LNCAP (cell line): ENCODE data around the gene PRTN3.

Source experiments
- TF ChIP-seq, protein P1 (sequence below): fragments of 450-650 bp; IDR thresholded peaks from 2 replicates; pipeline ENCODE4 v1.5.1; 2017; ENCODE audit warnings: mild to moderate bottlenecking

Gene PRTN3

DNA sequence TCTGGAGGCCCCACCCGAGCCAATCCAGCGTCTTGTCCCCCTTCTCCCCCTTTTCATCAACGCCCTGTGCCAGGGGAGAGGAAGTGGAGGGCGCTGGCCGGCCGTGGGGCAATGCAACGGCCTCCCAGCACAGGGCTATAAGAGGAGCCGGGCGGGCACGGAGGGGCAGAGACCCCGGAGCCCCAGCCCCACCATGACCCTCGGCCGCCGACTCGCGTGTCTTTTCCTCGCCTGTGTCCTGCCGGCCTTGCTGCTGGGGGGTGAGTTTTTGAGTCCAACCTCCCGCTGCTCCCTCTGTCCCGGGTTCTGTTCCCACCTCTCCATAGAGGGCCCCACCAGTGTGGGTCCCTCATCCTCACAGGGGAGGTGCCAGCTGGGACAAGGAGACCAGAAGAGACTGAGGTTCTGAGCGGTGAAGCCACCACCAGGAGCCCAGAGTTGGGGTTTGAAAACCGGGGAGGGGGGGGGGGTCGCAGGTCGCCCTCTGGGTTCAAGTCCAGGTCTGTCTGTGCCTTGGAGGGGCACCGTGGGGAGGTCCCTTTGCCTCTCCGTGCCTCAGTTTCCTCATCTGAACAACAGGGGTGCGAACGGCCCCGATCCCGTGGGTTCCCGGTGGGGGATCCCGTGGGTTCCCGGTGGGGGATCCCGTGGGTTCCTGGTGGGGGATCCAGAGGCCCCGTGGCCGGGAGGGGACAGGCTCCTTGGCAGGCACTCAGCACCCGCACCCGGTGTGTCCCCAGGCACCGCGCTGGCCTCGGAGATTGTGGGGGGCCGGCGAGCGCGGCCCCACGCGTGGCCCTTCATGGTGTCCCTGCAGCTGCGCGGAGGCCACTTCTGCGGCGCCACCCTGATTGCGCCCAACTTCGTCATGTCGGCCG is 11.6 kb downstream of the PRTN3 start, which contains the start of gene ELANE:
TSS of gene ELANE (plus strand) at position 168 of the 878 bp plus-strand sequence. CDS start at position 194, 26 bp downstream.
- TF ChIP-seq, protein P1, sequence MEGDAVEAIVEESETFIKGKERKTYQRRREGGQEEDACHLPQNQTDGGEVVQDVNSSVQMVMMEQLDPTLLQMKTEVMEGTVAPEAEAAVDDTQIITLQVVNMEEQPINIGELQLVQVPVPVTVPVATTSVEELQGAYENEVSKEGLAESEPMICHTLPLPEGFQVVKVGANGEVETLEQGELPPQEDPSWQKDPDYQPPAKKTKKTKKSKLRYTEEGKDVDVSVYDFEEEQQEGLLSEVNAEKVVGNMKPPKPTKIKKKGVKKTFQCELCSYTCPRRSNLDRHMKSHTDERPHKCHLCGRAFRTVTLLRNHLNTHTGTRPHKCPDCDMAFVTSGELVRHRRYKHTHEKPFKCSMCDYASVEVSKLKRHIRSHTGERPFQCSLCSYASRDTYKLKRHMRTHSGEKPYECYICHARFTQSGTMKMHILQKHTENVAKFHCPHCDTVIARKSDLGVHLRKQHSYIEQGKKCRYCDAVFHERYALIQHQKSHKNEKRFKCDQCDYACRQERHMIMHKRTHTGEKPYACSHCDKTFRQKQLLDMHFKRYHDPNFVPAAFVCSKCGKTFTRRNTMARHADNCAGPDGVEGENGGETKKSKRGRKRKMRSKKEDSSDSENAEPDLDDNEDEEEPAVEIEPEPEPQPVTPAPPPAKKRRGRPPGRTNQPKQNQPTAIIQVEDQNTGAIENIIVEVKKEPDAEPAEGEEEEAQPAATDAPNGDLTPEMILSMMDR = no peak

DNA sequence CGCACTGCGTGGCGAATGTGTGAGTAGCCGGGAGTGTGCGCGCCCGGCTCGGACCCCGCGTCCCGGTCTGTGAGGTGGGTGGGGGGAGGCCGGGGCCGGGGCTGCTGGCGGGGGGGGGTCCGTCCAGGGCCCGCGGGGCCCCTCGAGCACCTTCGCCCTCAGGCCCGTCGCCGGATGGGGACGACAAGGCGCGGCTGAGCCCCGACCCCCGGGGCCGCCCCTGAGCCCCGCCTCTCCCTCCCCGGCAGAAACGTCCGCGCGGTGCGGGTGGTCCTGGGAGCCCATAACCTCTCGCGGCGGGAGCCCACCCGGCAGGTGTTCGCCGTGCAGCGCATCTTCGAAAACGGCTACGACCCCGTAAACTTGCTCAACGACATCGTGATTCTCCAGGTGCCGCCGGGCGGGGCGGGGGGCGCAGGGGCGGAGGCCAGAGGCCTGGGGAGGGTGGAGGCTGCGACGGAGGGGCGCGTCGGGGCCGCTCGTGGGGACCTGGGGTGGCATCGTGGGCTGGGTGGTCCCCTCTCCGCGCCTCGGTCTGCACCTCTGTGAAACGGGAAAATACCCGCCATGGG is 12.3 kb downstream of the PRTN3 start:
- TF ChIP-seq, protein P1 = no peak

DNA sequence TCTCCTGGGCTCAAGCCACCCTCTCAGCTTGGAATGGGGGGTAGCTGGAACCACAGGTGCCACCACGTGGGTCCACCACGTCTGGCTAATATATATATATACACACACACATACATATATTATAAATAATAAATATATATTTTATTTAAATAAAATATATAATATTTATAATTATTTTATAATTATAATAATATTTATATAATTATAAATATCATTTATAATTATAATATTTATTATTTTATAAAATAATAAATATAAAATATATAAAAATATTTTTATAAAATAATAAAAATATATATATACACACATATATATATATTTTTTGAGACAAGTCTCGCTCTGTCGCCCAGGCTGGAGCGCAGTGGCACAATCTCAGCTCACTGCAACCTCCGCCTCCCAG is 13.8 kb downstream of the PRTN3 start:
- TF ChIP-seq, protein P1 = no peak

DNA sequence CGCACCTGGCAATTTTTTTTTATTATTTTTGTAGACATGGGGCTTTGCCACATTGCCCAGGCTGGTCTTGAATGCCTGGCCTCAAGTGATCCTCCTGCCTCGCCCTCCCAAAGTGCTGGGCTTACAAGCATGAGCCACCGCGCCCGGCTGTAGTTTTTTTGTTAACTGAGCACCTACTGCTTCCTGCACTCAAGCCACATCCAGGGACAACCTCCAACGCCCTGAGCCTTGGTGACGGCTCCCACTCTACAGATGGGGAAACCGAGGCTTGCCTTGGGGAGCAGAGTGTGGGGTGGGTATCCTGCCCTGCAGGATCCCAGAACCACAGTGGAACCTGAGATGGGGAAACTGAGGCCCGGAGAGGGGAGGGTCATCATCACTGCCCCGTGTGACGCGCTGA is 14.3 kb downstream of the PRTN3 start:
- TF ChIP-seq, protein P1 = no peak

DNA sequence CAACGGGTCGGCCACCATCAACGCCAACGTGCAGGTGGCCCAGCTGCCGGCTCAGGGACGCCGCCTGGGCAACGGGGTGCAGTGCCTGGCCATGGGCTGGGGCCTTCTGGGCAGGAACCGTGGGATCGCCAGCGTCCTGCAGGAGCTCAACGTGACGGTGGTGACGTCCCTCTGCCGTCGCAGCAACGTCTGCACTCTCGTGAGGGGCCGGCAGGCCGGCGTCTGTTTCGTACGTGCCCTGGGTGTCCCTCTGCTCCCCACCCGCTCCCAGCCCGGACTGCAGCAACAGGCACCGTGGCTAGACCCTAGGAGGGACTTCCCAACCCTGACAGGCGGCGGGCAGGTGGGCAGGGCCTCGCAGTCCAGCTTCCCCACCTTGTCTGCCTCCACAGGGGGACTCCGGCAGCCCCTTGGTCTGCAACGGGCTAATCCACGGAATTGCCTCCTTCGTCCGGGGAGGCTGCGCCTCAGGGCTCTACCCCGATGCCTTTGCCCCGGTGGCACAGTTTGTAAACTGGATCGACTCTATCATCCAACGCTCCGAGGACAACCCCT is 14.8 kb downstream of the PRTN3 start:
- TF ChIP-seq, protein P1 = no peak

DNA sequence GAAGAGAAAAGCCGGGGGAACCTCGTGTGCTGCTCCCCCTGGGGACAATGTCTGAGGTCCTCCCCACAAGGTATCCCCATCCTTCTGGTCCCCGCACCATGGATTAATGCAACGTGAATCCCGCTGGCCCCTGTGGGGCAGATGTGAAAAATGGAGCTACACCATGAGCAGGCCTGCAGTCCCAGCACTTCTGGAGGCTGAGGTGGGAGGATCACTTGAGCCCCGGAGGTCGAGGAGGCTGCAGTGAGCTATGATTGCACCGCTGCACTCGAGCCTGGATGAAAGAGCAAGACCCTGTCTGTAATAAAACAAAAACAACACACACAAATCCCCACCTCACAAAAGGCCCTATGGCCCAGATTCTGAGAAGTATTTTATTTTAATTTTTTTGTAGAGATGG is 17.5 kb downstream of the PRTN3 start:
- TF ChIP-seq, protein P1 = no peak

DNA sequence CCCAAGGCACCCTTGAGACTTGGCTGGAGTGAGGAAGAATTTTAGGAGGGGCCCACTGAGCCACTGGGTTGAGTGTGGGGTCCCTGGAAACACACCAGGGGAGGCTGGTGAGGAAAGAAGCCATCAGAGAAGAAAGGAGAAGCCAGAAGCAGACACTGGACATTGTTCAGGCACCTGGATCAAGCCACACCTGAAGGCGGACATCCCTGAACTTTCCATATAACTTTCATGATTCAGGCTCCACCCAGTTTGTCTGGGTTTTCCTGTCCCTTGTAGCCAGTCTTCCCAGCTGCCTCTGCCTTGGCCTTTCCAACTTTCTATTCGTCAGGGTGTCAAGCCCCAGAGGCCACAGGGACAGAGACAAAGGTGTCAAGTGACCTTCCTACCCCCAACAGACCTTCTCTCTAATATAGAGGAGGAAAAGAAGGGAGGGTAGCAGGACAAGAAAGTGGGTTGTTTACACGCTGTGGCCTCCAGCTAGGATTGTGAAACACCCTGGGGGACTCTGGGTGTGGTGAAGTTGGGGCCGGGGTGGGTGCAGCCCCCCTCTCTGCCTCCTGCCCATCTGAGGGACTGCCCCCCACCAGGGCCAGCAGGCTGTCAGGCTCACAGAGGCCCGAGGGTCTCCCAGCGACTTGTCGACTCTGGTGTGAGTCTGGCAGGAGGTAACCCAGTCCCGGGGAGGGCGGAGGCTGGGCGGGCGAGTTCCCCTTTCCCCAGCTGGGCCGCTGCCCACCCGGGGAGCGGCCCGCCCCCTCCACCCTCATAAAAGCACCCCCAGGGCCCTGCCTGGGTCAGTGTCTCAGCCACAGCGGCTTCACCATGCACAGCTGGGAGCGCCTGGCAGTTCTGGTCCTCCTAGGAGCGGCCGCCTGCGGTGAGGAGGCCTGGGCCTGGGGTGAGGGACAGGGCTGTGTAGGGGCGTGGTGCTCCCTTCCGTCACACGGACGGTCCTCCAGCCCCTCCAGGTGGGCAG is 18.4 kb downstream of the PRTN3 start, which contains the start of gene CFD:
TSS of gene CFD (plus strand) at position 797 of the 976 bp plus-strand sequence. CDS start at position 823, 26 bp downstream.
- TF ChIP-seq, protein P1 = no peak
